HCT116 (cell line): ENCODE measurements around the gene PLAAT3.
A peak's percentile ranks its signal among the peaks of the same experiment; 100 is the strongest.

ENCODE experiments used
- EZH2 ChIP-seq: fragments of 200-600 bp; sonication (generic); IDR thresholded peaks from 2 replicates; pipeline ENCODE4 v1.6.1; 2017; ENCODE audit warnings: antibody characterized with exemption, mixed run types
- POLR2A ChIP-seq: IDR thresholded peaks from 2 replicates; pipeline ENCODE4 v1.7.0; 2011; ENCODE audit warnings: borderline replicate concordance; ENCODE audit not compliant: insufficient read depth, insufficient read length; ENCODE audit errors: extremely low read depth
- TF ChIP-seq, protein P1 (sequence below), 3 experiments: fragments of 200-600 bp in 1 of 3; sonication (generic) in 1 of 3; IDR thresholded peaks in 2 of 3; conservative IDR thresholded peaks in 1 of 3; 2 replicates each; pipeline ENCODE4 v1.5.1; 2012 to 2017; ENCODE audit warnings: low read depth in 2 of 3, low read length in 2 of 3, antibody characterized with exemption in 1 of 3, borderline replicate concordance in 1 of 3, control low read depth in 1 of 3, mild to moderate bottlenecking in 1 of 3, mixed read lengths in 1 of 3, mixed run types in 1 of 3, moderate library complexity in 1 of 3; ENCODE audit not compliant: insufficient read depth in 1 of 3

DNA sequence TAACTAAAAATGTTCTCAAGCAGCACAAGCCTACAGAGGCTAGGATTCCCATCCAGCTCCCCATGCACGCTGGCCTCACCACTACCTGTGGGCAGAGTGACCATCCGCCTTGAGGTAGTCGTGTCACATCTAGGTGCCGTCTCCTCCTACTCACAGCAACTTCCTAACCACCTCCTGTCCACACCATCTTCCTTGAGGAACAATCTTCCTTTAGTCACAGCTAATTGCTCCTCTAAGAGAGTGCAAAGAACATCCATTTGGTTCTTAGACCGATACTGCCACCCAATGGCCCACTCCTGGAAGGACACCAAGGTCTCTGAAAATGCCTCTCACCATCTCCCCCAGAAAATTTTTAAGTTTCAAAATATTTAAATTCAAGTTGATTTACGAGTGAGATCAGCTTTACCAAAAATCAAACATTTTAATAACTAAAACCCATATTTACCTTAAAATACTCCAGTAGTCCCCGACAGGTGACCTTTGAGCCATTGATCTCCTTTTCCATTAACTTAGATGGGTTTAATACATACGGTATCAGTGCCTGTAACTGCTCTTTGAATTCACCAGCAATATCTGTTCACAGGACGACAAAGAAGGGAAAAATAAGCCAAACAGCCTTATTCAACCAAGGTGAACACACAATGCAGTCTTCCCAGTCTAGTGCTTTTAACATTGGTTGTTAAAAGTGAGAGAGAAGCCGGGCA, 21.7 kb upstream of the PLAAT3 start:
- TF ChIP-seq POLR2A = no peak
- TF ChIP-seq EZH2 = no peak
- TF ChIP-seq, protein P1, sequence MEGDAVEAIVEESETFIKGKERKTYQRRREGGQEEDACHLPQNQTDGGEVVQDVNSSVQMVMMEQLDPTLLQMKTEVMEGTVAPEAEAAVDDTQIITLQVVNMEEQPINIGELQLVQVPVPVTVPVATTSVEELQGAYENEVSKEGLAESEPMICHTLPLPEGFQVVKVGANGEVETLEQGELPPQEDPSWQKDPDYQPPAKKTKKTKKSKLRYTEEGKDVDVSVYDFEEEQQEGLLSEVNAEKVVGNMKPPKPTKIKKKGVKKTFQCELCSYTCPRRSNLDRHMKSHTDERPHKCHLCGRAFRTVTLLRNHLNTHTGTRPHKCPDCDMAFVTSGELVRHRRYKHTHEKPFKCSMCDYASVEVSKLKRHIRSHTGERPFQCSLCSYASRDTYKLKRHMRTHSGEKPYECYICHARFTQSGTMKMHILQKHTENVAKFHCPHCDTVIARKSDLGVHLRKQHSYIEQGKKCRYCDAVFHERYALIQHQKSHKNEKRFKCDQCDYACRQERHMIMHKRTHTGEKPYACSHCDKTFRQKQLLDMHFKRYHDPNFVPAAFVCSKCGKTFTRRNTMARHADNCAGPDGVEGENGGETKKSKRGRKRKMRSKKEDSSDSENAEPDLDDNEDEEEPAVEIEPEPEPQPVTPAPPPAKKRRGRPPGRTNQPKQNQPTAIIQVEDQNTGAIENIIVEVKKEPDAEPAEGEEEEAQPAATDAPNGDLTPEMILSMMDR (IDR thresholded peaks at IDR 0.05 in 2 of 3, conservative IDR thresholded peaks at IDR 0.05 in 1 of 3; ENCODE audit: borderline replicate concordance in 1 of 3, insufficient read depth in 1 of 3, low read depth in 2 of 3, low read length in 2 of 3) = peak; percentile 68 to 87 (median 75); a peak in 5 of 6 replicates
